ENCODE measurements around the gene POU2F3.

Gene POU2F3

GRCh38 chr11:120239713-120240640, at the start of gene POU2F3:
POU2F3 (plus strand) TSS chr11:120240140; CDS start chr11:120240344, 204 bp downstream.
- DNase-seq, result no peak

GRCh38 chr11:120191058-120191457, 48.9 kb upstream of the POU2F3 start:
- no peak for DNase-seq

GRCh38 chr11:120192831-120193625, 46.9 kb upstream of the POU2F3 start:
- no peak for DNase-seq

GRCh38 chr11:120194166-120194565, 45.8 kb upstream of the POU2F3 start:
- no peak for DNase-seq

- DNase-seq, result no peak
These were observed 44.2 kb upstream of the POU2F3 start for GRCh38 chr11:120195601-120196320.

GRCh38 chr11:120196826-120197225, 43.1 kb upstream of the POU2F3 start:
- no peak for DNase-seq

GRCh38 chr11:120197251-120197891, 42.6 kb upstream of the POU2F3 start:
- DNase-seq, result no peak

GRCh38 chr11:120197977-120198376, 42.0 kb upstream of the POU2F3 start:
- no peak for DNase-seq

- DNase-seq, result no peak
These were observed 41.5 kb upstream of the POU2F3 start for GRCh38 chr11:120198403-120198786.

- DNase-seq, result no peak
These were observed 41.0 kb upstream of the POU2F3 start for GRCh38 chr11:120198787-120199469.

- no peak for DNase-seq
These were observed 40.3 kb upstream of the POU2F3 start for GRCh38 chr11:120199613-120200012.

- no peak for DNase-seq
These were observed 39.3 kb upstream of the POU2F3 start for GRCh38 chr11:120200677-120201076.

- no peak for DNase-seq
These were observed 38.3 kb upstream of the POU2F3 start for GRCh38 chr11:120201653-120202052.

- DNase-seq, result no peak
These were observed 36.3 kb upstream of the POU2F3 start for GRCh38 chr11:120203626-120204025.

- peak in 1 of 2 donors; percentile 29 for DNase-seq
These were observed 34.3 kb upstream of the POU2F3 start for GRCh38 chr11:120205596-120206161.

GRCh38 chr11:120207512-120207911, 32.4 kb upstream of the POU2F3 start:
- no peak for DNase-seq

- DNase-seq, result peak in 1 of 2 donors; percentile 17
These were observed 31.9 kb upstream of the POU2F3 start for GRCh38 chr11:120208001-120208441.

GRCh38 chr11:120208777-120209176, 31.2 kb upstream of the POU2F3 start:
- DNase-seq, result peak in 1 of 2 donors; percentile 69

GRCh38 chr11:120209746-120210625, 30.0 kb upstream of the POU2F3 start:
- DNase-seq, result no peak
